Measurements from ENCODE around the gene PCNX2. TPM values are rescaled to one million over a fixed set of nuclear protein-coding genes. Genes with fewer than 3 reads are reported as not detected.
A peak's percentile ranks its signal among the peaks of the same experiment; 100 is the strongest.

Gene PCNX2
- polyA plus RNA-seq, 1 donor (not counting 4 experiments of a cell fraction or from before 2014, with no cell fraction given), result 18.0 TPM

- DNase-seq (ENCODE audit: low read depth, low spot score), result no peak
- Histone ChIP-seq H3K4me2 (ENCODE audit: control insufficient read depth, extremely low read depth, insufficient read depth, low read depth, low read length) (no peak overlapping the region), H3K9ac (ENCODE audit: control insufficient read depth, extremely low read depth, insufficient read depth, low read length) (no peak overlapping the region), H3K27ac (ENCODE audit: control insufficient read depth, insufficient read depth, low read length) (no peak overlapping the region), H3K27me3 (ENCODE audit: control insufficient read depth, extremely low read depth, insufficient read depth, low read length) (no peaks in the 10 kb centered on the region), H3K36me3 (ENCODE audit: control insufficient read depth in 2 of 2, extremely low read depth in 1 of 2, insufficient read depth in 2 of 2, low read length in 2 of 2) (peaks cover 8 to 17% of the 10 kb centered on the region in 2 experiments), H3K4me1 (ENCODE audit: control insufficient read depth, extremely low read depth, insufficient read depth, low read length) (peaks cover 18% of the 10 kb centered on the region), H2AFZ (ENCODE audit: control insufficient read depth, low read length) (no peak overlapping the region), H3K9me1 (ENCODE audit: control insufficient read depth, extremely low read depth, insufficient read depth, low read length) (no peaks in the 10 kb centered on the region), H4K20me1 (ENCODE audit: control insufficient read depth, extremely low read depth, insufficient read depth, low read length) (no peaks in the 10 kb centered on the region), H3K9me3 (ENCODE audit: control insufficient read depth, low read depth, low read length) (peaks cover 1% of the 10 kb centered on the region), H3K4me3 (ENCODE audit: control insufficient read depth in 2 of 3, extremely low read depth in 1 of 3, insufficient read depth in 2 of 3, low read depth in 1 of 3, low read length in 3 of 3) (no peak overlapping the region), H3K79me2 (ENCODE audit: control insufficient read depth, insufficient read depth, low read length) (peaks cover 16% of the 10 kb centered on the region)
- no peak for FAIRE-seq
- TF ChIP-seq, protein P1, sequence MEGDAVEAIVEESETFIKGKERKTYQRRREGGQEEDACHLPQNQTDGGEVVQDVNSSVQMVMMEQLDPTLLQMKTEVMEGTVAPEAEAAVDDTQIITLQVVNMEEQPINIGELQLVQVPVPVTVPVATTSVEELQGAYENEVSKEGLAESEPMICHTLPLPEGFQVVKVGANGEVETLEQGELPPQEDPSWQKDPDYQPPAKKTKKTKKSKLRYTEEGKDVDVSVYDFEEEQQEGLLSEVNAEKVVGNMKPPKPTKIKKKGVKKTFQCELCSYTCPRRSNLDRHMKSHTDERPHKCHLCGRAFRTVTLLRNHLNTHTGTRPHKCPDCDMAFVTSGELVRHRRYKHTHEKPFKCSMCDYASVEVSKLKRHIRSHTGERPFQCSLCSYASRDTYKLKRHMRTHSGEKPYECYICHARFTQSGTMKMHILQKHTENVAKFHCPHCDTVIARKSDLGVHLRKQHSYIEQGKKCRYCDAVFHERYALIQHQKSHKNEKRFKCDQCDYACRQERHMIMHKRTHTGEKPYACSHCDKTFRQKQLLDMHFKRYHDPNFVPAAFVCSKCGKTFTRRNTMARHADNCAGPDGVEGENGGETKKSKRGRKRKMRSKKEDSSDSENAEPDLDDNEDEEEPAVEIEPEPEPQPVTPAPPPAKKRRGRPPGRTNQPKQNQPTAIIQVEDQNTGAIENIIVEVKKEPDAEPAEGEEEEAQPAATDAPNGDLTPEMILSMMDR (optimal IDR thresholded peaks at IDR 0.05 in 1 of 3, IDR thresholded peaks at IDR 0.05 in 1 of 3, conservative IDR thresholded peaks at IDR 0.05 in 1 of 3; ENCODE audit: extremely low read depth in 1 of 3, insufficient read depth in 2 of 3, low read length in 3 of 3), result no peak
- TF ChIP-seq EZH2 (IDR thresholded peaks at IDR 0.05; ENCODE audit: low read length), result no peak
- dilution Hi-C loops (cut with MboI; ENCODE audit: extremely low pct_ligation_motif_present, low sequenced_read_pairs), result no loop called here
Observed at GRCh38 chr1:232954594-232955365, 340.7 kb downstream of the PCNX2 start.

DNA sequence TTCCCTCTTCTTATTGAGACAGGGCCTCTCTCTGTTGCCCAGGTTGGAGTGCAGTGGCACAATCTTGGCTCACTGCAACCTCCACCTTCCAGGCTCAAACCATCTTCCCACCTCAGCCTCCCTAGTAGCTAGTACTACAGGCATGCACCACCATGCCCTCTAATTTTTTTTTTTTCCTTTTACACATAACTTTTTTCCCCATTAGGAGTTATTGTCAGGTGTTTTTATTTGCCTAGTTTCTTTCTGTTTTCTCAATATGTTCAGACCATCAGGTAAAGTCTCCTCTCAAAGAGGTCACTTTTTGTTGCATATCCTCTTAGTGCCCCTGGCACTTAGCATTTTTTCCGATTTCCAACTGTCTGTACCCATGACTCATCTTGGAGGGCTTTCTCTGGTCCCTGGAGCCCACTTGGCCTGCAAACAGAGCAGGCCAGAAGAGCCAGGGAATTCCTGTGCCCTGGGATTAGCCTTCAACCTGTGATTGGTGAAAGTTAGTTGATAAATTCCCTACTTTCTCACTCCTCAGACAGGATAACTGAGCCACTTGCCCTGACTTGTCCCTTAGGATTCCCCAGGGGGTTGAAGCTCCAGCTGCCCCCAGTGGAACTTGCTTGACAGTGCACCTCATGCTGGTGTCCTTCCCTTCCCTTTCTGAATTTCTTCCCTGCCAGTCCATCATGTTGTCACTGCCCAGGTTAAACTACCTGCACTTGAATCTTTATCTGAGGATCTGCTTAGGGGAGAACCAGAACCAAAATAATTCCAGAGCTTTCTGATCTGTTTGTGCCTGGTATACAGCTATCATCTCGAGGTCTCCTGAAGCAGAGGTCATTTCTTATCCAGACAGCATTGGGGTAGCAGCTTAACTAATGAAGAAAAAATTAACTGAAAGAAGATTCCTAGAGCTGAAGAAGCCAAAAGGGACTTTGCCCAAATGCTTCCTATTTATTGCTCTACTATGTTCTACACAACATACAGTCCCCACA is 342.7 kb downstream of the PCNX2 start:
- dilution Hi-C loops (cut with MboI; ENCODE audit: extremely low pct_ligation_motif_present, low sequenced_read_pairs), result no loop called here
- H2AFZ ChIP-seq (ENCODE audit: control insufficient read depth, low read length), result no peak overlapping the region

More for the DNA sequence above, 342.7 kb downstream of the PCNX2 start:
- H3K4me1 ChIP-seq (ENCODE audit: control insufficient read depth, extremely low read depth, insufficient read depth, low read length), result peaks cover 23% of the 10 kb centered on the region
- H3K4me2 ChIP-seq (ENCODE audit: control insufficient read depth, extremely low read depth, insufficient read depth, low read depth, low read length), result peak overlapping the region; percentile 80
- peaks cover 16% of the 10 kb centered on the region for H3K79me2 ChIP-seq (ENCODE audit: control insufficient read depth, insufficient read depth, low read length)
- FAIRE-seq (peak; percentile 89), DNase-seq (ENCODE audit: low read depth, low spot score) (peak; percentile 58)
- no peak overlapping the region for H3K9ac ChIP-seq (ENCODE audit: control insufficient read depth, extremely low read depth, insufficient read depth, low read length)
- H3K36me3 ChIP-seq (ENCODE audit: control insufficient read depth in 2 of 2, extremely low read depth in 1 of 2, insufficient read depth in 2 of 2, low read length in 2 of 2), result peaks cover 0 to 3% of the 10 kb centered on the region in 2 experiments
- H3K4me3 ChIP-seq (ENCODE audit: control insufficient read depth in 2 of 3, extremely low read depth in 1 of 3, insufficient read depth in 2 of 3, low read depth in 1 of 3, low read length in 3 of 3), result no peak overlapping the region
- TF ChIP-seq, protein P1 (optimal IDR thresholded peaks at IDR 0.05 in 1 of 3, IDR thresholded peaks at IDR 0.05 in 1 of 3, conservative IDR thresholded peaks at IDR 0.05 in 1 of 3; ENCODE audit: extremely low read depth in 1 of 3, insufficient read depth in 2 of 3, low read length in 3 of 3), result peak; percentile 86 to 98 (median 91)
- no peak for TF ChIP-seq EZH2 (IDR thresholded peaks at IDR 0.05; ENCODE audit: low read length)
- H4K20me1 ChIP-seq (ENCODE audit: control insufficient read depth, extremely low read depth, insufficient read depth, low read length), result no peaks in the 10 kb centered on the region
- no peaks in the 10 kb centered on the region for H3K9me3 ChIP-seq (ENCODE audit: control insufficient read depth, low read depth, low read length)
- H3K9me1 ChIP-seq (ENCODE audit: control insufficient read depth, extremely low read depth, insufficient read depth, low read length), result no peaks in the 10 kb centered on the region
- H3K27ac ChIP-seq (ENCODE audit: control insufficient read depth, insufficient read depth, low read length), result no peak overlapping the region
- H3K27me3 ChIP-seq (ENCODE audit: control insufficient read depth, extremely low read depth, insufficient read depth, low read length), result no peaks in the 10 kb centered on the region
